Stimulated activated naive CD8-positive, alpha-beta T cell treated with anti-CD3 and anti-CD28 coated beads, Interleukin-15, amount 100 ng/mL, for 72 hours (primary cell): ENCODE data around the gene NRXN2.

Experiments used
- ATAC-seq: fragments of 150-1000 bp; cut with Tn5 transposase; 2 replicates; pipeline ENCODE4 v1.10.0; 2021; ENCODE audit warnings: mild to moderate bottlenecking, moderate library complexity
- DNase-seq, 2 donors: peaks; one replicate each; pipeline ENCODE4 v3.0.0; 2021 to 2022
- H3K27ac Mint-ChIP-seq, 2 donors: one replicate each; pipeline ENCODE4 v1.8.0; 2022; ENCODE audit warnings: mild to moderate bottlenecking in 2 of 2, mixed read lengths in 2 of 2, moderate library complexity in 2 of 2
- H3K27me3 Mint-ChIP-seq: one replicate; pipeline ENCODE4 v1.8.0; 2022; ENCODE audit warnings: mixed read lengths
- H3K4me1 Mint-ChIP-seq: one replicate; pipeline ENCODE4 v1.8.0; 2022; ENCODE audit warnings: mild to moderate bottlenecking, mixed read lengths
- H3K4me3 Mint-ChIP-seq, 2 donors: one replicate each; pipeline ENCODE4 v1.8.0; 2022; ENCODE audit warnings: mild to moderate bottlenecking in 2 of 2, mixed read lengths in 2 of 2, moderate library complexity in 1 of 2
- H3K9me3 Mint-ChIP-seq, 2 donors: one replicate each; pipeline ENCODE4 v1.8.0; 2022; ENCODE audit warnings: mixed read lengths in 2 of 2

NRXN2 gene

GRCh38 chr11:64741375-64742086 is 18.5 kb upstream of the NRXN2 start:
- Mint-ChIP-seq H3K4me1 (peaks cover 64% of the 10 kb centered on the region), H3K9me3 (no peaks in the 10 kb centered on the region), H3K27ac (peak overlapping the region; percentile 39 to 76), H3K4me3 (peak overlapping the region; percentile 76 to 84), H3K27me3 (no peaks in the 10 kb centered on the region)
- no peak for ATAC-seq
- DNase-seq, result no peak

GRCh38 chr11:64739871-64740270 is 16.9 kb upstream of the NRXN2 start:
- H3K4me3 Mint-ChIP-seq, result no peak overlapping the region
- peak overlapping the region in 1 of 2 donors; percentile 81 for H3K27ac Mint-ChIP-seq
- H3K9me3 Mint-ChIP-seq, result no peaks in the 10 kb centered on the region
- ATAC-seq (no peak), DNase-seq (no peak)
- H3K4me1 Mint-ChIP-seq, result peaks cover 61% of the 10 kb centered on the region
- no peaks in the 10 kb centered on the region for H3K27me3 Mint-ChIP-seq

GRCh38 chr11:64736654-64737053 is 13.7 kb upstream of the NRXN2 start:
- ATAC-seq (no peak), DNase-seq (no peak)
- Mint-ChIP-seq H3K4me3 (no peak overlapping the region), H3K4me1 (peaks cover 53% of the 10 kb centered on the region), H3K9me3 (no peaks in the 10 kb centered on the region), H3K27ac (no peak overlapping the region), H3K27me3 (no peaks in the 10 kb centered on the region)

- no peak for ATAC-seq
- Mint-ChIP-seq H3K27me3 (no peaks in the 10 kb centered on the region), H3K4me3 (no peak overlapping the region), H3K9me3 (no peaks in the 10 kb centered on the region), H3K27ac (no peak overlapping the region), H3K4me1 (peaks cover 46% of the 10 kb centered on the region)
- no peak for DNase-seq
Observed at GRCh38 chr11:64735725-64736259, 12.8 kb upstream of the NRXN2 start.

- H3K27me3 Mint-ChIP-seq, result no peaks in the 10 kb centered on the region
- ATAC-seq (no peak), DNase-seq (no peak)
- no peaks in the 10 kb centered on the region for H3K9me3 Mint-ChIP-seq
- H3K4me1 Mint-ChIP-seq, result peaks cover 38% of the 10 kb centered on the region
- H3K4me3 Mint-ChIP-seq, result no peak overlapping the region
- H3K27ac Mint-ChIP-seq, result peak overlapping the region; percentile 46 to 49
Observed at GRCh38 chr11:64734811-64735724, 12.1 kb upstream of the NRXN2 start.

- Mint-ChIP-seq H3K9me3 (no peaks in the 10 kb centered on the region), H3K4me1 (peaks cover 25% of the 10 kb centered on the region), H3K27ac (no peak overlapping the region), H3K27me3 (no peaks in the 10 kb centered on the region), H3K4me3 (no peak overlapping the region)
- DNase-seq (no peak), ATAC-seq (no peak)
Observed at GRCh38 chr11:64731601-64732000, 8.6 kb upstream of the NRXN2 start.

GRCh38 chr11:64729851-64730382 is 6.9 kb upstream of the NRXN2 start:
- no peak for DNase-seq
- Mint-ChIP-seq H3K4me1 (peaks cover 20% of the 10 kb centered on the region), H3K27ac (peak overlapping the region in 1 of 2 donors; percentile 15), H3K4me3 (no peak overlapping the region), H3K9me3 (no peaks in the 10 kb centered on the region), H3K27me3 (no peaks in the 10 kb centered on the region)
- no peak for ATAC-seq

GRCh38 chr11:64728757-64729365 is 5.9 kb upstream of the NRXN2 start:
- H3K9me3 Mint-ChIP-seq, result no peaks in the 10 kb centered on the region
- H3K4me3 Mint-ChIP-seq, result no peak overlapping the region
- H3K27ac Mint-ChIP-seq, result no peak overlapping the region
- ATAC-seq, result no peak
- H3K4me1 Mint-ChIP-seq, result peaks cover 26% of the 10 kb centered on the region
- no peak for DNase-seq
- no peaks in the 10 kb centered on the region for H3K27me3 Mint-ChIP-seq

GRCh38 chr11:64726867-64727530 is 4.0 kb upstream of the NRXN2 start:
- Mint-ChIP-seq H3K4me1 (peaks cover 30% of the 10 kb centered on the region), H3K4me3 (no peak overlapping the region), H3K9me3 (no peaks in the 10 kb centered on the region), H3K27me3 (peaks cover 8% of the 10 kb centered on the region), H3K27ac (no peak overlapping the region)
- DNase-seq, result no peak
- no peak for ATAC-seq

GRCh38 chr11:64726211-64726641 is 3.2 kb upstream of the NRXN2 start:
- H3K27ac Mint-ChIP-seq, result no peak overlapping the region
- no peak overlapping the region for H3K4me3 Mint-ChIP-seq
- no peaks in the 10 kb centered on the region for H3K9me3 Mint-ChIP-seq
- peaks cover 30% of the 10 kb centered on the region for H3K4me1 Mint-ChIP-seq
- ATAC-seq, result no peak
- H3K27me3 Mint-ChIP-seq, result peaks cover 16% of the 10 kb centered on the region
- DNase-seq, result no peak

- peaks cover 30% of the 10 kb centered on the region for H3K4me1 Mint-ChIP-seq
- H3K27me3 Mint-ChIP-seq, result peaks cover 28% of the 10 kb centered on the region
- no peak overlapping the region for H3K27ac Mint-ChIP-seq
Observed at GRCh38 chr11:64724863-64725532, 2.0 kb upstream of the NRXN2 start.

GRCh38 chr11:64723907-64724862 is 1.2 kb upstream of the NRXN2 start:
- peak overlapping the region in 1 of 2 donors; percentile 87 for H3K27ac Mint-ChIP-seq
- no peaks in the 10 kb centered on the region for H3K9me3 Mint-ChIP-seq
- peak overlapping the region; percentile 75 to 84 for H3K4me3 Mint-ChIP-seq
- ATAC-seq, result no peak
- H3K4me1 Mint-ChIP-seq, result peaks cover 30% of the 10 kb centered on the region
- H3K27me3 Mint-ChIP-seq, result peaks cover 30% of the 10 kb centered on the region
- no peak for DNase-seq

More at GRCh38 chr11:64724863-64725532, 2.0 kb upstream of the NRXN2 start:
- ATAC-seq, result no peak
- no peak for DNase-seq
- no peaks in the 10 kb centered on the region for H3K9me3 Mint-ChIP-seq
- no peak overlapping the region for H3K4me3 Mint-ChIP-seq

GRCh38 chr11:64722141-64723065 is 594 bp downstream of the NRXN2 start:
- peak overlapping the region; percentile 44 to 58 for H3K4me3 Mint-ChIP-seq
- H3K9me3 Mint-ChIP-seq, result no peaks in the 10 kb centered on the region
- H3K4me1 Mint-ChIP-seq, result peaks cover 30% of the 10 kb centered on the region
- DNase-seq (no peak), ATAC-seq (no peak)
- peaks cover 43% of the 10 kb centered on the region for H3K27me3 Mint-ChIP-seq
- H3K27ac Mint-ChIP-seq, result peak overlapping the region in 1 of 2 donors; percentile 62
